ENCODE measurements around the gene ANKS1A.

ANKS1A gene

DNA sequence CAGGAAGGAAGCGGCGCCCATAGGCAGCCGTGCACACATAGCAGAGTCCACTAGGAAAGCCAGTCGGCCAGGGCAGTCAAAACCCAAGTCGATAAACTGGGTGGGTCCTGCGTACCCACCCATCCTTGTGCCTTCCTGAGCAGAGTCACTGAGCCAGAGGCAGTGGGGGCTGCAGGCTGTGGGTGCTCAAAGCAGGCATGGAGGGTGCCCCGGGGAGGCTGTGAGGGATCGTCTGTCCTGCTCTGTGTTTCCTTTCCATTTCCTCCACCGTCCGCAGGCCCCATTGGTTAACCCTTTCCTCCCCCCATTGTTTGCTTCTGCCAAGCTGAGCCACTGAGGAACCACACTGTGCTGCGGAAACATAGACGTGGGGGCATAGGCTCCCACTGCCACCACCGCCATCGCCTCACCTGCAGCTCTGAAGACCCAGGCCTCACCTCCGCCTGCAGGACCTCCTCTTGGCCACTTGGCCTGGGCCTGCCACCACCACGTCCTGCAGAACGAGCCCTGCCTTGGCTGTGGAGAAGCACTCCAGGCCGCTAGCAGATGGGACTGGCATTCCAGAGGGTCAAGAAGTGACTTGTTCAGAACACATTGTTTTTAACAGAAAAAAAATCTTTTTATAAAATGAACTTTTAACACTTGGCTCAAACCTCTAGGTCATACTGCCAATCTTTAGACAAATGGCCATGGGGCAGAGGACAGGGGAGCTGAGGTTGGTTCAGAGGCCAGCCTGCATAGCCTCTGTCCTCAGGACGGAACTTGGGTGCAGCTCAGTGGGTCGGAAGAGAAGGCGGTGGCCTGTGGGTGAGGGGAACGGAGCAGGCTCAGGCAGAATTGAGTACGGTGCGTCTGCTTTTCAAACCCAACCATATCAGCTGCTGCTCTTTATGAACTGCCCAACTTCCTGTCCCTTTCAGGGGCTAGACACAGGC lies 199.5 kb downstream of the ANKS1A start:
- no peak overlapping the region for H3K9ac ChIP-seq (ENCODE audit: low read depth, low read length)

DNA sequence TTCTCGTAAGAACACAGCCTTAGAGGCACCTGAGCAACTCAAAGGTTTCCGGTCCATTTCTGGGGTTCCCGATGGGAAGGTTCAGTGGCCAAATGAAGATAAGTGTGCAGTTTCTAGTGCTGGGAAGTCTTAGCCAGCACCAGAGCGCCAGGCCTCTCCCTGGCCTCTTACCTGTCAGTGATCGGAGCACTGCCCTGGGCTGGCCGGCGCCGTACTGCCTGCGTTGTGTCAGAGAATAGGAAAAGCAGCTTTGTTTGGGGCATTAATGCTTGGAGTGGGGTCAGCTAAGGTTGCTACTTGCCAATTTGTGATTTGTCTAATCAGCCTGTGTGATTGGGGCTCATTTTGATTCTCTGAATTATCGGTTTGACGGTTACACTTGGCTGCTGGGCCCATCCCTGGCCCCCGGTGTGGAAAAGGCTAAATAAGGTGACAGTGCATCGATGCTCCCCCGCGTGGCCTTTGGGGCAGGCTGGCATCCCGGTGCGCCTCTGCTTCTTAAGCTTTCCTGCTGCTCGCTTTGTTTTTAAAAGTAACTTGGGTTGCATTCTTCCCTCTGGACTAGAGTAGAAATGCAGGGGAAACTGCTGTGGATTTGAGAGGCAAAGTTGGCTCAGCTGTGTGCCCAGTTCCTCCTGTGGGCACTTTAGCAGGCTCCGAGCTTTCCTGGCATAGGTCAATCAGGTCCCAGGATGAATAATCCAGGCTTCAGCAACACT lies 200.3 kb downstream of the ANKS1A start:
- Histone ChIP-seq H3K4me1 (ENCODE audit: insufficient read depth, low read length) (no peaks in the 10 kb centered on the region), H3K4me3 (ENCODE audit: low read length) (no peak overlapping the region), H3K27ac (ENCODE audit: low read depth, low read length) (no peak overlapping the region), H3K27me3 (ENCODE audit: insufficient read depth, low read length) (no peaks in the 10 kb centered on the region), H3K9me3 (ENCODE audit: insufficient read depth, low read depth, low read length) (no peaks in the 10 kb centered on the region), H3K36me3 (ENCODE audit: insufficient read depth, low read length) (peaks cover 40% of the 10 kb centered on the region), H3K9ac (ENCODE audit: low read depth, low read length) (no peak overlapping the region)
- 94% methylated on average over 19 of the region's 19 CpGs for WGBS

More for the DNA sequence above, 199.5 kb downstream of the ANKS1A start:
- 95% methylated on average over 24 of the region's 24 CpGs for WGBS
- Histone ChIP-seq H3K9me3 (ENCODE audit: insufficient read depth, low read depth, low read length) (no peaks in the 10 kb centered on the region), H3K4me3 (ENCODE audit: low read length) (no peak overlapping the region), H3K27ac (ENCODE audit: low read depth, low read length) (no peak overlapping the region), H3K36me3 (ENCODE audit: insufficient read depth, low read length) (peaks cover 44% of the 10 kb centered on the region), H3K4me1 (ENCODE audit: insufficient read depth, low read length) (no peaks in the 10 kb centered on the region), H3K27me3 (ENCODE audit: insufficient read depth, low read length) (no peaks in the 10 kb centered on the region)

DNA sequence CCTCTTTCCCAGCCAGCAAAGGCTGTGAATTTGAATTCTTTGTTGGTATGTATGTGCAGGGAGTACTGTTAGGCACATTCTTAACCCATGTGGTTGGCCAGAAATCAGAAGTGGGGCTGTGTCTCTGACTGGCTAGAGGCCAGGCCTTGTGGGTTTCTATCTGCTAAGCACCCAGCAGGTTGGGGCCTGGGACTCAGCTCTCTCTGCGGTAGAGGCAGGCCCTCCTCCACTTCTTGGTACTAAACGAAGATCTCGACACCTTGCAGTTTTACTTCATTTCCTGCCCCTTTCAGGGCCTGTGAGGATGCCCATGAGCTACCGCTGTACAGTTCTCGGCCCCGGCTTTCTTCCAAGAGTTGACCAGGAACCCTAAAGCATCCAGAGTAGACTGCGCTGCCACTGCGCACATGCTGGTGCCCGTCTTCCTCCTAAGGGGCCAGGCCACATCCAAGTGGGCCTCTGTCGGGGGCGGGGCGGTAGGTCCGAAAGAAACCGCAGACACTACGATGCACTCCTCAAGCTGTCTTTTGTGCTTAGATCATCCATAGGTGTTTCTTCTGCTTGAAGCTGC lies 201.0 kb downstream of the ANKS1A start:
- peaks cover 39% of the 10 kb centered on the region for H3K36me3 ChIP-seq (ENCODE audit: insufficient read depth, low read length)
- 95% methylated on average over 15 of the region's 15 CpGs for WGBS
- H3K9ac ChIP-seq (ENCODE audit: low read depth, low read length): no peak overlapping the region
- no peak overlapping the region for H3K4me3 ChIP-seq (ENCODE audit: low read length)
- no peaks in the 10 kb centered on the region for H3K9me3 ChIP-seq (ENCODE audit: insufficient read depth, low read depth, low read length)
- no peaks in the 10 kb centered on the region for H3K4me1 ChIP-seq (ENCODE audit: insufficient read depth, low read length)
- no peaks in the 10 kb centered on the region for H3K27me3 ChIP-seq (ENCODE audit: insufficient read depth, low read length)
- H3K27ac ChIP-seq (ENCODE audit: low read depth, low read length): no peak overlapping the region

DNA sequence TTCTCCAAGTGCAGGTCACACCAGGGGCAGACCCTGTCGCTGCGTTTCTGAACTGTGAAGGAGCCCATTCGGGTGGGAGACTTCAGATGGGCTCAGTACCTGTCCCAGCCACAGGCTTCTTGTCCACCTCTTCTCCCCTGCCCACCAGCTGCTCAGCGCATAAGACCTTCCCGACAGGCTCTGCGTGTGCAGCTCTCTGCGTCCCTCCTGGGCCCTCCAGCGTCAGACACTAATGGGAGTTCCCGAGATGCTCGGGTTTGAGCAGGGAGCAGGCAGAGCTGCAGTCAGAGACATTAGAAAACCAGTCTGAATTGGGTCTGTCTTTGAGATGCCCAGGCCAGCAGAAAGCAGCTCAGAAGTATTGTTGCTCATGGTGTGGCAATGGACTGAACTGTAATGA lies 201.7 kb downstream of the ANKS1A start:
- H3K4me1 ChIP-seq (ENCODE audit: insufficient read depth, low read length): 0 out of 2 replicates have a peak, but pooled peaks cover 3% of the 10 kb centered on the region
- no peak overlapping the region for H3K4me3 ChIP-seq (ENCODE audit: low read length)
- no peaks in the 10 kb centered on the region for H3K27me3 ChIP-seq (ENCODE audit: insufficient read depth, low read length)
- H3K9me3 ChIP-seq (ENCODE audit: insufficient read depth, low read depth, low read length): no peaks in the 10 kb centered on the region
- no peak overlapping the region for H3K27ac ChIP-seq (ENCODE audit: low read depth, low read length)
- WGBS: 93% methylated on average over 10 of the region's 10 CpGs
- H3K36me3 ChIP-seq (ENCODE audit: insufficient read depth, low read length): peaks cover 32% of the 10 kb centered on the region
- H3K9ac ChIP-seq (ENCODE audit: low read depth, low read length): no peak overlapping the region

DNA sequence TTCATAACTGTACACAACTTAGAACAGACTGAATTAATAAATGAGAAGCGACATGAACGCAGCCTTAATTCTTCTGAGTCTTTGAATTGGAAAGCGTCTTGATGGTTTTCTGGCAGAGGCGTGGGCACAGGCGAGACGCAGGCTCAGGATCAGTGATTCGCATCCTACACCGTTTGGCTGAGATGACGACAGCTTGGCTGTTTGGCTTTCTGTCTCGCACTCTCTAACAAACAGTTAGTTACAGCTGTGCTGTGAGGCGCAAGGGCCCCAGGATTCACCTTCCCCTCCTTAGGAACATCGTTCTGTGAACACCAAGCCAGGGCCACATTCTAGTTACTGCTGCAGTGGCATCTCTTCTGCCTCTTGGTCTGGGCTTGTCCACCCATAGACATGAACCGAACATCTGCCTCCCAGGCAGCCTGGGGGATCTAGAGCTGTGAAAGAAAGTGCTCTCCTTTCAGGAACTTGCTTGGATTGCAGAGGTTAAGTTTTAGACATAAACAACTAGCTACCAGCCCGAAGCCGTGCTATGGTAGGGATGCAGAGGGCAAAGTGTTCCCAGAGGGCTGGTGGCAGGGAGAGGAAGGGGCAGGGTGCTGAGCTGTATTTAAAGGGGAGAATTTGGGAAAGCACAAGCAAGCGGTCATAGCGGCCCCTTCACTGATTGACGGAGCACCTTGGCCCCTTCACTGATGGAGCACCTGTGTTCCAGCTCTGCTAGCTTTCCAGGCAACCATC lies 202.5 kb downstream of the ANKS1A start:
- no peak overlapping the region for H3K9ac ChIP-seq (ENCODE audit: low read depth, low read length)
- peaks cover 29% of the 10 kb centered on the region for H3K36me3 ChIP-seq (ENCODE audit: insufficient read depth, low read length)
- no peaks in the 10 kb centered on the region for H3K9me3 ChIP-seq (ENCODE audit: insufficient read depth, low read depth, low read length)
- no peak overlapping the region for H3K27ac ChIP-seq (ENCODE audit: low read depth, low read length)
- peaks cover 10% of the 10 kb centered on the region for H3K4me1 ChIP-seq (ENCODE audit: insufficient read depth, low read length)
- H3K27me3 ChIP-seq (ENCODE audit: insufficient read depth, low read length): no peaks in the 10 kb centered on the region
- H3K4me3 ChIP-seq (ENCODE audit: low read length): no peak overlapping the region
- 97% methylated on average over 18 of the region's 18 CpGs for WGBS

DNA sequence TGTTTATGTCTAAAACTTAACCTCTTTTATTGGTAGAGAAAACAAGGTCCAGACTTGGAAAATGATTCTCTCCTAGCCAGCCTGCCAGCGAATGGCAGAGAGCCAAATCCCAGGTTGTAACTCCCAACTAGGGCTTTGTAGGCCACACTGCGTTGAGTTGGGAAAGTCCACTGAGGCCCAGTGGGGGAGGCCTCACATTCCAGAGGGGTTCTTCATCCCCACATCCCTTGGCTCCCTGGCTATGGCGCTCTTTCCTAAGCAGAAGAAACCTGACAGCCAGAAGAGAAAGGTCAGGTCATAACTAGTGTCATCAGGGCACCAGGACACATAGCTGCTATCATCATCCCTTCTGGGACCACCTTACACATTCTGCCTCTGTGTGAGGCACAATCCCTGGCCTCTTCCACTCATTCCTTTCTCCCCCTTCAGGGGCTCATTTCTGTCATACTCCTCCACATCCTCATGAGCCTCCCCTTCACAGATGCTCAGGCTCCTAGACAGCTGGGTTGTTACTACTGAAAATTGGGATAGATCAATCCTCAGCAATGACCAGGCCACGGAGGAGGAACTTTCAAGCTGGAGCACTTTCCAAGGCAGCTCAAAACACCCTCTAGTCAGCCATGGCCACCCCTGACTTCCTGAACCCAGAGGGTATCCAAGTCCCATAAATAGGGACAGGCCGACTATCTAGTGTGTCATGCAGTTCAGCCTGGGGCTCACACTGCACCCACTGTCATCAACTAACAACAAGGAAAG lies 203.5 kb downstream of the ANKS1A start:
- 91% methylated on average over 5 of the region's 5 CpGs for WGBS
- H3K36me3 ChIP-seq (ENCODE audit: insufficient read depth, low read length): peaks cover 20% of the 10 kb centered on the region
- no peaks in the 10 kb centered on the region for H3K9me3 ChIP-seq (ENCODE audit: insufficient read depth, low read depth, low read length)
- no peak overlapping the region for H3K4me3 ChIP-seq (ENCODE audit: low read length)
- no peak overlapping the region for H3K27ac ChIP-seq (ENCODE audit: low read depth, low read length)
- no peak overlapping the region for H3K9ac ChIP-seq (ENCODE audit: low read depth, low read length)
- H3K4me1 ChIP-seq (ENCODE audit: insufficient read depth, low read length): peaks cover 20% of the 10 kb centered on the region
- no peaks in the 10 kb centered on the region for H3K27me3 ChIP-seq (ENCODE audit: insufficient read depth, low read length)

DNA sequence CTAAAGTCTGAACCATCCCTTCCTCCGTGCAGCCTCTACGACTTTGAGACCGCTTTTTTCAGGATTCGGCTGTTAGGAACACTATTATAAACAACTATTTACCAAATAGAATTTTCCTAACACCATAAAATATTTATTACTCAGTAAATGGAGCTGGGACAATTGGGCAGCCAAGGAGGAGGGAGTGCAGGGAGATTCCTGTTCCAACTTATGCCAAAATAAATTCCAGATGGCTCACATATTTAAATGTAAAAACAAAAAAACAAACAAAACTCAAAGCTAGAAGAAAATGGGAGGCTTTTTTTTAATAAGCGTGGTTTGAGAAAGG lies 204.0 kb downstream of the ANKS1A start:
- H3K27me3 ChIP-seq (ENCODE audit: insufficient read depth, low read length): no peaks in the 10 kb centered on the region
- H3K9me3 ChIP-seq (ENCODE audit: insufficient read depth, low read depth, low read length): no peaks in the 10 kb centered on the region
- peaks cover 14% of the 10 kb centered on the region for H3K36me3 ChIP-seq (ENCODE audit: insufficient read depth, low read length)
- H3K27ac ChIP-seq (ENCODE audit: low read depth, low read length): no peak overlapping the region
- no peak overlapping the region for H3K9ac ChIP-seq (ENCODE audit: low read depth, low read length)
- WGBS: 98% methylated on average over 4 of the region's 5 CpGs
- peaks cover 22% of the 10 kb centered on the region for H3K4me1 ChIP-seq (ENCODE audit: insufficient read depth, low read length)
- no peak overlapping the region for H3K4me3 ChIP-seq (ENCODE audit: low read length)

DNA sequence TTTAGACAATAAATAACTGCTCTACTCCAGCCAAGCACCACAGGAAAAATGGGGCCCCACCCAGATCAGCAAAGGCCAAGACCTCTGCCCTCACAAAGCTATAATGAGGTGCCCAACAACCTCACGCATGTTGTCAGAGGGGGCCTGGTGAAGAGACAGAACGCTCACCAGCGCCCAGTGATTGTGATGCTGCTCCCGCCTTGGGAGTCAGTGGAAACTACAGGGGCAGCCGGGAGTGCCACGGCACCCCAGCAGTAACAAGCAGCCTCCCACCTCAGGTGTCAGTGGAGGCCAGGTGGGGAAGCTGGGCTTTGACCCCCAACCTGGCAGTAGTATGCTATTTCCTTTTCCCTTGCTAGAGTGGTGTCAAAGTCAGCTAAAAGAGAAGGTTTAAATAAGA lies 204.7 kb downstream of the ANKS1A start:
- 88% methylated on average over 6 of the region's 6 CpGs for WGBS
- H3K27ac ChIP-seq (ENCODE audit: low read depth, low read length): no peak overlapping the region

DNA sequence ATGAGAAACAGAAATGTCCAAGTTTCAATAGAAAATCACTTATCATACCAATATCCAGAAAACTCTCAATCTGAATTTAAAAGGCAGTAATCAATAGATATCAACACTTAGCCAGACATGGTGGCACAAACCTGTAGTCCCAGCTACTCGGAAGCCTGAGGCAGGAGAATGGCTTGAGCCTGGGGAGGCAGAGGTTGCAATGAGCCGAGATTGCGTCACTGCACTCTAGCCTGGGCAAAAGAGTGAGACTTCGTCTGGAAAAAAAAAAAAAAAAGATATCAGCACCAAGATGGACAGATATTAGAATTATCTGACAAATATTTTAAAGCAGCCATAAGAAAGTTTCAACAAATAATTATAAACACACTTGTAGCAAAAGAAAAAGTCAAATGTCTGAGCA lies 205.1 kb downstream of the ANKS1A start:
- no peaks in the 10 kb centered on the region for H3K27me3 ChIP-seq (ENCODE audit: insufficient read depth, low read length)
- no peak overlapping the region for H3K4me3 ChIP-seq (ENCODE audit: low read length)
- 86% methylated on average over 3 of the region's 4 CpGs for WGBS
- peaks cover 22% of the 10 kb centered on the region for H3K4me1 ChIP-seq (ENCODE audit: insufficient read depth, low read length)
- peaks cover 7% of the 10 kb centered on the region; the same call in 1 of the 2 replicates for H3K36me3 ChIP-seq (ENCODE audit: insufficient read depth, low read length)
- H3K9me3 ChIP-seq (ENCODE audit: insufficient read depth, low read depth, low read length): no peaks in the 10 kb centered on the region
- no peak overlapping the region for H3K9ac ChIP-seq (ENCODE audit: low read depth, low read length)
- no peak overlapping the region for H3K27ac ChIP-seq (ENCODE audit: low read depth, low read length)

More for the DNA sequence above, 204.7 kb downstream of the ANKS1A start:
- Histone ChIP-seq H3K9ac (ENCODE audit: low read depth, low read length) (no peak overlapping the region), H3K36me3 (ENCODE audit: insufficient read depth, low read length) (peaks cover 9% of the 10 kb centered on the region), H3K4me1 (ENCODE audit: insufficient read depth, low read length) (peaks cover 22% of the 10 kb centered on the region), H3K4me3 (ENCODE audit: low read length) (no peak overlapping the region), H3K27me3 (ENCODE audit: insufficient read depth, low read length) (no peaks in the 10 kb centered on the region), H3K9me3 (ENCODE audit: insufficient read depth, low read depth, low read length) (no peaks in the 10 kb centered on the region)

DNA sequence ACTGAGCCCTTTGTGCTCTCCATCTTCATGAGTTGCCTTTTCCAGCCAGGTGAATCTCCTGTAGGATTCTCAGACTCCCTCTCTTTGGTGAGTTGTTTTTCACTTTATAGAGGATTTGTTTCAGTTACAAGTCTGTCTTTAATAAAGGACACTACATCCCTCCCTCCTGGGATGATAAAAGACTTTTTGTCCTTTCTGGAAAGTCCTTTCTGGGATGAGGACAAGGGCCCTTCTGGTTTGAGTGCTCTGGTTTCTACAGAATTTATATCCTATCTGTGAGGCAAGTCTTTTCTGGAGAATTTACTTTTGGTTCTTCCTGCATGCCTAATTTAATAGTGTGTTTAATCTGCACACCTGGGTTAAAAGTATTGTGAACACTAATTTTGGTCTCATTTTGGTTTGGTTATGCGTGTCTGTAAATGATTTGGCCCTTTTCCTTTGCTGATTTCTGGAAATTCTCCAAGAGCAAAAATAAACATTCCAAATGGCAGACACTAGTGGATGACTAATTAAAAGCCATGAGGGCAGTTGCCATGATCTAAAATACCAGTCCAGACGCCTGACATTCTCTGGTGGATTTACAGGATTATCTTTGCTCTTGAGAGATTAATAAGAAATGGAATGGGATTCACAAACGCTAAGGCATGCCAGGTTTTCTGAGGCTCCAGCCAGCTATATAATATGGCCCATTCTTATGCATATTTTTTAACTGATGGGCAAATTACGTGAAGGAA lies 207.2 kb downstream of the ANKS1A start:
- WGBS: 48% methylated on average over 4 of the region's 4 CpGs
- H3K9ac ChIP-seq (ENCODE audit: low read depth, low read length): no peak overlapping the region
- no peak overlapping the region for H3K4me3 ChIP-seq (ENCODE audit: low read length)
- H3K27me3 ChIP-seq (ENCODE audit: insufficient read depth, low read length): no peaks in the 10 kb centered on the region
- H3K27ac ChIP-seq (ENCODE audit: low read depth, low read length): no peak overlapping the region
- H3K9me3 ChIP-seq (ENCODE audit: insufficient read depth, low read depth, low read length): no peaks in the 10 kb centered on the region
- no peaks in the 10 kb centered on the region; the same call in 1 of the 2 replicates for H3K36me3 ChIP-seq (ENCODE audit: insufficient read depth, low read length)
- peaks cover 22% of the 10 kb centered on the region for H3K4me1 ChIP-seq (ENCODE audit: insufficient read depth, low read length)
